Pons (tissue), 1 donor: ENCODE data around the gene C1RL.
"Not testable (repeated sequence)": the region's sequence is repeated elsewhere in the genome, so short reads cannot be mapped to it uniquely, and the experiment has no call there.

Experiments used
- DNase-seq: peaks from one replicate; pipeline ENCODE4 v3.0.0-alpha.2; 2016; ENCODE audit warnings: low spot score

Gene C1RL

GRCh38 chr12:7114008-7114407 lies 5.0 kb upstream of the C1RL start:
- DNase-seq = no peak

- DNase-seq = no peak
Measured at GRCh38 chr12:7113389-7113871, 4.4 kb upstream of the C1RL start.

DNA sequence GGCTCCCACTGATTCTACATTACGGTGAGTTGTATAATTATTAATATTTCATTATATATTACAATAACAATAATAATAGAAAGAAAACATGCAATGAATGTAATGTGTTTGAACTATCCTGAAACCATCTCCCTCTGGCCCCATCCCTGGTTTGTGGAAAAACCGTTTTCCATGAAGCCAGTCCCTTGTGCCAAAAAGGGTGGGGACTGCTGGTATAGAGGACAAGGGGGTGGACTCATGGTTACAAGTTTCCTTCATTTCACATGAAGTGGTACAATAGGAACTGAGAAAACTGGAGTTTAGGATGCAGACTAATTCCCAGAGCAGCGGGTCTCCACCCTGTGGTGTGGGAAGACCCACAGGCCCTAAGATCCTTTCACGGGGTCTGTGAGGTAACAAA lies 3.0 kb upstream of the C1RL start:
- DNase-seq = no peak

DNA sequence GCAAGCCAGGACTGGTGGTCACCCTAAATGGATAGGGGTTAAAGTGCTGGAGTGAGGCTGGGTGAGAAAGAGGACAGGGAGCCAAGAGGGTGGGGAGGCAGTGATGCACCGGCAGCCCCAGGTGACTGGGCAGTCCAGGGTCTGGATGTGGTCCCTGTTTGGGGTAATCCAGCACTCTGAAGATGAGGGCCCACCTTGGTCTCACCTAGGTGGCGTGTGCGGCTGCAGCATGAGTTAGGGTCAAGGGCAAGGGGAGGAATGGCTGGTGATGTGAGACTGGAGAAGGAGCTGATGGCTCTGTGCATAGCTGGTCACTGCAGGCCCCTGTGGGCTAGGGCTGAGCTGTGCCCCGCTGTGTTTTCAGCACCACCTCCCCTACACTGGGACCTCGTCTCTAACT lies 1.6 kb upstream of the C1RL start:
- no peak for DNase-seq

- no peak for DNase-seq
Measured at GRCh38 chr12:7109572-7109920, 532 bp upstream of the C1RL start.

- DNase-seq = no peak
Measured at GRCh38 chr12:7108003-7108795, 815 bp downstream of the C1RL start.

GRCh38 chr12:7107636-7108002 lies 1.4 kb downstream of the C1RL start:
- no peak for DNase-seq

DNA sequence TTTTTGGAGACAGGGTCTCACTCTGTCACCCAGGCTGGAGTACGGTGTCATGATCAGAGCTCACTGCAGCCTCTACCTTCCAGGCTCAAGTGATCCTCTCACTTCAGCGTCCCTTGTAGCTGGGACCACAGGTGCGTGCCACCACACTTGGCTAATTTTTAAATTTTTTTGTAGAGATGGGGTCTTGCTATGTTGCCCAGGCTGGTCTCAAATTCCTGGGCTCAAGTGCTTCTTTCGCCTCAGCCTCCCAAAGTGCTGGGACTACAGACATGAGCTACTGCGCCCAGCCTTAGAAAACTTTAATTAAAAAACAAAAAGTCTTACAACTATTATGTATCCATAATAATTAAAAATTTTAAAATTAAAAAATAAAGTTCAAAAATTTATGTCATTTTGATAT lies 1.8 kb downstream of the C1RL start:
- not testable (repeated sequence) for DNase-seq

DNA sequence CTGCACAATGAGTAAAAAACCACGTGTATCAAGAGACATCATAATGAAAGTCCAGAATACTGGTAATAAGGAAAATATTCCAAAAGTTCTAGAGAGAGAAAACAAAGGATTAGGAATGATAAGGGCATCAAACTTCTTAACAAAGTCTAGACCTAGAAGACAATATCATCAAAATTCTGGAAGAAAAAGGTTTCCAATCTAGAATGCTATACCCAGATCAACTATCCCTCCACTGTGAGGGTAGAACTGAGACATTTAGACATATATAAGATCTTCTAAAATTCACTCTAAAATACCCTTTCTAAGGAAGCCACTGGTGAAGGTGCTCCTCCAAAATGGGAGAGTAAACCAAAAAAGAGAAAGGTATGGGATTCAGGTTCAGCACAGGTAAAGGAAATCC lies 2.9 kb downstream of the C1RL start:
- no peak for DNase-seq

DNA sequence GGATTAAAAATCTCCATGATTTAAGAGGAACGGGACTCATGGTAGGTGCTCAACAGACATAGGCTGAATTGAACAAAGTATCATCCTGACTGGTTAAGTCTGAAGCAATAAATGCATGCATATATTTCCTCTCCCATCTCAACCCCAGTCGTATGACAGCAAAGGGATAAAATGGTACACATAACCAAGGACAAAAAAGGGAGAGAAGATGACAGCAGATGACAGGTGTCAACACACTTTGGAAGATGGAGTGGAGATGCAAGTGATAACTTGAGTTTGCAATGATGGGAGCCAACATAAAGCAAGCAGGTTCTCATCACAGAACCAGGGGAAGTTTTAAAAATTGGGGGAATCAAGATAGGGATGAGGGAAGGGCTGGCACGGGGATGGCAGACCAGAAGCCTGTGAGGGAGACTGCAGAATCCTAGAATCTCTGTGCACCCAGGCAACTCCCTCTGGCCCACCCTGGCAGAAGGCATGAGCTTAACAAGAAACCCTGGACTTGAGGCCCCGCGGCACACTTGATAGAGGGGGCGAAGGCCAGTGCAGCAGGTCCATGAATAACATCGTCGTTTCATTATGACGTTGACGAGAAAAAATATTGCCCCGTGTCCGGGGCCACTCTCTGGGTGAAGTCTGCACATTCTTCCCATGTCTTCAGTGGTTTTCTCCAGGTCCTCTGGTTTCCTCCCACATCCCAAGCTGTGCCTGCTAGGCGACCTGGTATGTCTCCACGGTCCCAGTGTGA lies 5.0 kb downstream of the C1RL start:
- DNase-seq = no peak

DNA sequence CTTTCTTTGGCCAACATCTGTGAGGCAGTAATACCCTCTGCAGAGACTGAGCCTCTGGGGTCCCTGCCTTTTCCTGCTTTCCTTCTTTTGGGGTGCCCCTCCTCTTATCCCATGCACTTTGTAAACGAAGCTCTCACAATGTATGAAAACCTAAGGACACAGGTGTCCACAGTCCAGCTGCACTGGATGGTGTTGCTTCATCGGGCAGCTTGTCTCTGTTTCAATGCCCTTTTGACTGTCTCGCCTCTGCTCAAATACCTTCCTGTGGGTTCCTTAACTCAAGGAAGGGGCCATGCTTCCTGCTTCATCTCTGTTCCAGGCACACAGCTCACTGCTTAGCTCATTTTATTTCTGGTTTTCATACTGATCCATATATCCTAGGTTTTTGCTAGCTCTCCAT lies 6.4 kb downstream of the C1RL start:
- no peak for DNase-seq

DNA sequence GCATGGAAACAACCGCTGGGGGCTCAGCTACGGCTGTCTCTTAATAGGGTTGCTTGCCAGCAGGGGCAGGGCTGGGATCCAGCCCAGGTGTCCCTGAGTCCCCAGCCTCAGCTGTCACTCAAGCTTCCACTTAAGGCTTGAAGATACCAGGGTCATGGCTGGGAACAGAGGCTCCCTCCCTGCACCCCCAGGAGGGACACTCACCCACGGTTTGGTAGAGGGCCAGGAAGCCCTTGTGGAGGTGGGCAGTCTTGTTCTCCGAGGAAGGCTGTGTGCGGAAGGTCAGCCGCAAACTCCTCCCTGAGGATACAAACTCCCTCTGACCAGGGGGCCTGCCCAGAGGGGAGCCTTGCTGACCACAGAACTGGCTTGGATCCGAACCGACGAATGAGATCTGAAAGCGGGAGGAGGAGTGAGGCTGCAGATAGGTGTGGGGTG lies 7.3 kb downstream of the C1RL start:
- no peak for DNase-seq

DNA sequence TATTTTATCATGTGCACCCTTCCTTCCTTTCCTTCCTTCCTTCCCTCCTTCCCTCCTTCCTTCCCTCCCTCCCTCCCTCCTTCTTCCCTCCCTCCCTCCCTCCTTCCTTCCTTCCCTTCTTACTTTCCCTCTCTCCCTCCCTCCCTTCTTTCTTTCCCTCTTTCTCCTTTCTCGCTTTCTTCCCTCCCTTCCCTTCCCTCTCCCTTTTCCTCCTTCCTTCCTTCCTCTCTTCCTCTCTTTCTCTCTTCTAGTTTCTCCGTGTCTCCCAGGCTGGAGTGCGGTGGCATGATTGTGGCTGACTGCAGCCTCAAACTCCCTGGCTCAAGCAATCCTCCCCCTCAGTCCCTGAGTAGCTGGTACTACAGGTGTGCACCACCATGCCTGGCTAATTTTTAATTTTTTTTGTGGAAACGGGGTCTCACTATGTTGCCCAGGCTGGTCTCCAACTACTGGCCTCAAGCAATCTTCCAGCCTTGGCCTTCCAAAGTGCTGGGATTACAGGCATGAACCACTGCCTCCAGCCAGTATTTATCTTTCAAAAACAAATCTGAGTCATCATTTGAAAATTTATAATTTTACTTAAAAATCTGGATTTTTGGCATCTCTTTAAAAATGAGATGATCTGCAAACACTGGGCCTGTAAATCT lies 7.8 kb downstream of the C1RL start:
- no peak for DNase-seq

- no peak for DNase-seq
Measured at GRCh38 chr12:7100239-7100638, 8.8 kb downstream of the C1RL start.

GRCh38 chr12:7099290-7099996 lies 9.6 kb downstream of the C1RL start:
- peak; percentile 40 for DNase-seq

GRCh38 chr12:7096979-7097378 lies 12.0 kb downstream of the C1RL start:
- no peak for DNase-seq

- no peak for DNase-seq
Measured at GRCh38 chr12:7096006-7096932, 12.7 kb downstream of the C1RL start.

DNA sequence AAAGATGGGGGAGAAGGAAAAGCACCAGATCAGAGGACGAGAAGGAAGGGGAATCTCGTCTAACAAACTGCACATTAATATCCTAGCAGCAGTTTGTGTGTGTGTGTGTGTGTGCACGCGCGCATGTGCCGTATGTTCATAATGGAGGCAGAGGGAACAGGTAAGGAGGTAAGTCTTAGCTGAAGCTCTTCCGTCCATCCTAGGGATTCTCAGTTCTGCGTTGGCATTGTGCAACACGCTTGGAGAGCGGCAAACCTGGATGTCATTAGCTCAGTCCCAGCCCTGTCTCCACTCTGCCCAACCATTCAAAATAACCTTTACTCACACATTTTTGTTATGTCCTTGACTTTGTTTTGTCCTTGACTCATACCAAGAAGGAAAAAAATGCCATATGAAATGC lies 15.1 kb downstream of the C1RL start:
- DNase-seq = no peak

GRCh38 chr12:7093486-7093885 lies 15.5 kb downstream of the C1RL start:
- DNase-seq = no peak

- no peak for DNase-seq
Measured at GRCh38 chr12:7092986-7093460, 16.0 kb downstream of the C1RL start.
